GM21723 (cell line): Measurements from ENCODE around the gene SPSB3.
"Not testable (repeated sequence)": the region's sequence is repeated elsewhere in the genome, so short reads cannot be mapped to it uniquely, and the experiment has no call there.

Experiments
- ATAC-seq: cut with Tn5 transposase; IDR thresholded peaks from one replicate; pipeline ENCODE4 v1.9.1; 2021; ENCODE audit warnings: mild to moderate bottlenecking, moderate library complexity; ENCODE audit not compliant: unreplicated experiment

Gene SPSB3

DNA sequence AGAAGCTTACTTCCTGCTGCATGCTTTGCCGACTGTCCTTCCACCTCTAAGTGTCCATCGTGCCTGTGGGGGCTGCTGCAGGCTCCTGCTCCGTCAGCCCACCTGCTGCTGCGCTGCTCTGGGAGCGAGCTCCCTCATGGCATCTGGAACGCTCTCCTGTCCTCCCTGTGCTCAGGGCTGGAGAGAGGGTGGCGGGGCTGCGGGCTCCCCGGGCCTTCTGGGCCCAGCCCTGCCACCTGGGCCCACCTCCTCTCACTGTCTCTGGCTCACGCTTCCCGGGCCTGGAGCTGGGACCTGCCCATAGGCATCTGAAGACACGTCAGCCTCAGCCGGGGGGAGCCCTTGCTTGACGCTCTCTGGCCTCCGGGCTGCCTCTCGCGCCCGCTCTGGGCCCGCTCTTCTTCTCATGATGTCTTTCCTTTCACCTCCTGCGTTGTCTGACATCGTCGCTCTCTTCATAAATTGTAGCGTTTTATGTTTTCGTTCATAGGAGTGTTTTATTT, 38.0 kb downstream of the SPSB3 start:
- no peak for ATAC-seq

- no peak for ATAC-seq
Observed at GRCh38 chr16:1743376-1744337, 38.7 kb downstream of the SPSB3 start.

DNA sequence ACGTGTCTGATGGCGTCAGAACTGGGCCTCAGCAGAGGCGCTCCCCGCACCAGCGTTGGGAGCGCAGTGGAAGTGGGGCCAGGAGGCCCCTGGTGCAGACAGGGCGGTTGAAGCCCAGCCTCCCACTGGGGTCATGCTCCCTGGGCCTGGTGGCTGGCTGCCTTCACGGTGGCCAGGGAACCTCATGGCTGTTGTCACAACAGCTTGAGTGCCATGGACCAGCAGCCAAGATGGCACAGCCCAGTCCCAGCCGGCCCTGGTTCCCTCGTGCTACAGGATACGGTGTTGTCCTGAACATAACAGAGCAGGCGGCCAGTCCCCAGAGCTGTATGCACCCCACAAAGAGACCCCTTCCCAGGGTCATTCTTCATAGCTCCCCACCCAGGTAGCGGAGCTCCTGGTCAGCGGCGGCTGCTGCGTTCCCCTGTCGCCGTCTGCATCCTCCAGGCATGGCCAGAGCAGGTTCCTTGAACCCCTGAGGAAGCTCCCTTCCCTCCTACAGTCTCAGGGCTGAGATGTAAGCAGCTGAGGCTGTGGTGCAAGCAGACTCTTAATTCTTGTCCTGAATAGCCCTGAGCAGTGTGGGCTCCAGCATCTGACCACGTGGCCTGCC, 40.7 kb downstream of the SPSB3 start:
- no peak for ATAC-seq

DNA sequence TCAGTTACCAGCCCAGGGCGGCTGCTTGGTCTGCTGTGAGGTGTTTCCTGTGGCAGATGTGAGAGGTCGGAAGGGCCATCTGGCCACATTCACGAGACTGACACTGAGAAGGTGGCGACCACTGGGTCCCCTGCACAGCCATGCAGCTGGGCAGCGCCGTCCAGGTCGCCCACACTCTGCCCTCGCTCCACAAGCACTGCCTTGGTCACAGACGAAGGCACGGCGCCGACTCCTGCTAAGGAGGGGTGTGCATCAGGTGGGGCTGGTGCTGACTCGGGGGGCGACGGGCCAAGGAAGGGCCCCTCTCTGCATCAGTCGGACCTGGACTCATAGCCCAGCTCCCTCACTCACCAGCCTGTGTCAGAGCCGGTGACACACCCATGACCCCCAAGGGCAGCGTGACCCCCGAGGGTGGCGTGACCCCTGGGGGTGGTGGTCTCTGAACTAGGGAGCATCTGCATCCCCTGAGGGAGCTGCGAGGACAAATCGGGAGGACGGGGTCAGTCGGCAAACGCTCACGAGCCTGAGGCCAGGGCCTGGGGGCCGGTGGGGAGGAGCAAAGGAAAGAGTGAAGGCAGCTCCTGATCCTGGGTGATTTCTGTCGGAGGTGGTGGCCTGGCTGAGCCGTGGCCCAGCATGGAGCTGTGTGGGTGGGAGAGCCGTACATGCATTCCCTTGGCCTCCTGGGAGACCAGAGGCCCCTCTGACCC, 41.4 kb downstream of the SPSB3 start:
- ATAC-seq, result no peak

DNA sequence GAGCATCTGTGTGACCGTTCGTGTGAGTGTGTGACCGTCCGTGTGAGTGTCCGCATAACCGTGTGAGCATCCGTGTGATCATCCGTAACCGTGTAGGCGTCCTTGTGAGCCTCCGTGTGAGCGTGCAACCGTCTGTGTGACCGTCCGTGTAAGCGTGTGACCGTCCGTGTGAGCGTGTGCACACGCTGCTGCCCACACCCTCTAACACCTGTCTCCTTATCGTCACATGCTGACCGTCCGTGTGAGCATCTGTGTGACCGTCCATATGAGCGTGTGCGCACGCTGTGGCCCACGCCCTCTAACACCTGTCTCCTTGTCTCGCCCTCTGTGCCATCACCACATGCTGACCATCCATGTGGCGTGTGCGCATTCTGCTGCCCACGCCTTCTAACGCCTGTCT, 42.1 kb downstream of the SPSB3 start:
- ATAC-seq, result no peak

DNA sequence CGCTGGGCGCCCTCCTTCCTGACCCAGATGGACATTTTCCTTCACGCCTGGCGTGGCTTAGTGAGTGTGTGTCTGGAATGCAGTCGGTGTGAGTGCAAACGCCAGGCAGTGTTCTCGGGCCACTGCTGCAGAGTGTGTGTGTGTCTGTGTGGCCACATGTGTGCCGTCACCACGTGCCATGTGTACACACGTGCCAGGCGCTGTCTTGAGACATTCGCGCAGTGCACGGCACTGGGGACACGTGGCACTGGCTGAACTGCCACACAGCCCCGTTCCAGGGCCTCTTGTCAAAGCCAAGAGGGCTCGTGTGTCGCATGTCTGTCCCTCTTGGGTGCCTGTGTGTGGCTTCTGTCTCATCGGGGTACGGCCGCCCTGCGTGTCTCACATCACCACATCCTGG, 47.6 kb downstream of the SPSB3 start:
- ATAC-seq, result no peak

GRCh38 chr16:1734123-1734522, 48.2 kb downstream of the SPSB3 start:
- ATAC-seq, result no peak

GRCh38 chr16:1732551-1732987, 49.8 kb downstream of the SPSB3 start:
- ATAC-seq, result not testable (repeated sequence)

- no peak for ATAC-seq
Observed at GRCh38 chr16:1732071-1732470, 50.3 kb downstream of the SPSB3 start.

DNA sequence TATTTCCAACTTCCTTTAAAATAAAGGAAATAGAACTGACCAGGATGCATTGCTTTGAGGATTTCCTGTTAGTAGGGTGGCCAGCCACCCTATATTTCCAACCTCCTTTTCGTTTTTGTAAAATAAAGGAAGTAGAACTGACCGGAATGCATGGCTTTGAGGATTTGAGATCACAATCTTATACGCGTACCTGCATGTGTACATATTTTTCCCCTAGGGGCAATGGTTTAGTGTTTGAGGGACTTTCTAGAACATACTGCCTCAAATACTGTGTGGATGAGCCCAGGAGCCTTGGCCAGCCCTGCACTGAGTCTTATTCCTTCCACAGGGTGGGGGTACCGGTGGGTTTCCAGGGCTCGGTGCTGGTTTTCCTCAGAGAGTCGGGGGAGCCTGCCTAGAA, 50.8 kb downstream of the SPSB3 start:
- ATAC-seq, result no peak

GRCh38 chr16:1731073-1731472, 51.3 kb downstream of the SPSB3 start:
- no peak for ATAC-seq

DNA sequence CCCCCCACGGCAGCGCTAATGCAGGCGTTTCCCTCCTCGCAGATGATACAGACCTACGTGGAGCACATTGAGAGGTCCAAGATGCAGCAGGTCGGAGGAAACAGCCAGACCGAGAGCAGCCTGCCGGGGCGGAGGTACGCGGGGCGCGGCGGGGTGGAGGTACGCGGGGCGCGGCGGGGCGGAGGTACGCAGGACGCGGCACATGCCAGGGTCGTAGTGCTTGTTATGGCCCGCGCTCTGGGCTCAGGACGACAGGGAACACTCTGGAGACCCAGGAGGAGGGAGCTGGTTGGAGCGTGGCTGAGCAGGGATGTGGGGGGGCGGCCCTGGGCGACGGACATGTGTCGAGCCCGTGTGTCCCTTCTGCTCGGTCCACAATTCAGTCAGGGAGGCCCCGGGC, 52.9 kb downstream of the SPSB3 start:
- no peak for ATAC-seq

DNA sequence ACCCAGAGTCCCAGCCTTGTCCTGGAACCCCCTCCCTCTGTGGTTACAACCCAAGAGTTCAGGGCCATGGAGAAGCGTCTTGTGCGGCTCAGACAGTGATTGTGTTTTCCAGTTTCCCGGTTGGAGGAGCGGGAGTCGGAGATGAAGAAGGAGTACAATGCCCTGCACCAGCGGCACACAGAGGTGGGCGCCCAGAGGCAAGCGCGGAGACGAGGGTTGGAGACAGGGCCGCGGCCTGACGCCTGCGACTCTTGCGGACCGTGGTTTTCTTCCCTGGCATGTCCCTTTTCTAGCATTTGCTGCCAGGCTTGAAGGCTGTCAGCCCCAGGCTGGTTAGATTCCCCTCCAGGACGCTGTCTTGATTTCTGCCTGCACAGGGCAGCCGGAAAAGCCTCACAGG, 53.3 kb downstream of the SPSB3 start:
- no peak for ATAC-seq

DNA sequence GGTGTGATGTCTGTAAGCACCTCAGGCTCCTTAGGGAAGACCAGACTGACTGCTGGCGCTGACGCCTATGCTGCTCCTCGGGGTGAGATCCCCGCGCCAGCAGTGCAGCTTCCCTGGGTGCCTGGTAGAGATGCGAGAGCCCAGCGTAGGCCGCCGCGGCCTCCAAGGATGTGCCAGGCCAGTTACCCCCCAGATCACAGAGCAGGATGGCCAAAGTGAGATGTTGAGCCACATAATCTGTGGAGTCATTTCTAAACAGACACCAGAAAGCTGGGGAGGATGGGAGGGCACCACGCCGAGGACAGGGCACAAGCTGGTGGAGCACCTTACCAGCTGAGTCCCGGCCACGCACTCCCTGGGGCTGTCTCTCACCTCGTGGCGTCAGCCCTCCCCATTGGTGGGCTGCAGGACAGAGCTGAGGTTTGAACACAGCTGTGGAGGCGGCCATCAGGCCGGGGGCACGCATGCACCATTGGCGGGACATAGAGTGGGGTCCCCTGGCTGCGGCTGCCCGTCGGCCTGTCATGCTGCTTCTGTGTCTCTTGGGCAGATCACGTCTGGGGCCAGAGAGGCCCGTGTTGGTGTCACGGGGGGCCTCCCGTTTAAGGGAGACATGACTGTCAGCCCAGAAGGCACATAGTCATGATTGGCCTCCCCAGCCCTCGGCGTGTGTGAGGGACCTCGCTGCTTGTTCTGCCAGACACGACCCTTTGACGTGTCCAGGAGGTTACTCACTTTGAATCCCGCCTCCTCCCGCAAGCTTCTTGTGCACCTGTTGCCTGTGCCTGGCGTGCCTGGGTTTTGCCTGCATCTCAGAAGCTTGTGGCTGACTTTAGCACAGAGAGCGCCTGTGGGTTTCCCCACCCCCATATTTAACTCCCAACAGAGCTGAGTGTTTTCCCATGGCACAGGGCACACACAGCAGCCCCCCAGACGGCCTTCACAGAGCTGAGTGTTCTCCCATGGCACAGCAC, 54.4 kb downstream of the SPSB3 start:
- no peak for ATAC-seq
